ENCODE results near the gene EML1. TPM values are rescaled to one million over a fixed set of nuclear protein-coding genes. Genes with fewer than 3 reads are reported as not detected.

Gene EML1
- polyA plus RNA-seq, 1 donor from 2014 or later, result 21.7 TPM

GRCh38 chr14:99991331-99991730, 198.1 kb downstream of the EML1 start:
- H3K36me3 ChIP-seq (ENCODE audit: insufficient read depth, low read length), result no peaks in the 10 kb centered on the region
- H3K9ac ChIP-seq (ENCODE audit: low read length), result no peak overlapping the region
- TF ChIP-seq EP300 (conservative IDR thresholded peaks at IDR 0.05; ENCODE audit: poor library complexity, severe bottlenecking), result no peak
- no peak for TF ChIP-seq SMC3 (conservative IDR thresholded peaks at IDR 0.05; ENCODE audit: poor library complexity)
- no peak for TF ChIP-seq TAF1 (IDR thresholded peaks at IDR 0.05; ENCODE audit: low read depth)
- no peak for TF ChIP-seq REST (IDR thresholded peaks at IDR 0.05; ENCODE audit: borderline replicate concordance)
- TF ChIP-seq CTCF (IDR thresholded peaks at IDR 0.05; ENCODE audit: poor library complexity, severe bottlenecking), result no peak
- no peak for TF ChIP-seq MXI1 (conservative IDR thresholded peaks at IDR 0.05; ENCODE audit: poor library complexity, severe bottlenecking)
- TF ChIP-seq POLR2AphosphoS5 (IDR thresholded peaks at IDR 0.05), result no peak
- no peak for TF ChIP-seq EZH2 (IDR thresholded peaks at IDR 0.05; ENCODE audit: borderline replicate concordance, insufficient read depth, low read length, poor library complexity, severe bottlenecking)
- no peak for TF ChIP-seq RAD21 (conservative IDR thresholded peaks at IDR 0.05)
- H3K9me3 ChIP-seq (ENCODE audit: low read length), result no peaks in the 10 kb centered on the region
- no peak overlapping the region for H3K4me3 ChIP-seq (ENCODE audit: low read length)
- H3K9me2 ChIP-seq (ENCODE audit: insufficient read depth, low read length), result no peaks in the 10 kb centered on the region
- peaks cover 81% of the 10 kb centered on the region for H3K79me2 ChIP-seq (replicated peaks; ENCODE audit: insufficient read depth, low read length)
- peaks cover 13% of the 10 kb centered on the region for H3F3A ChIP-seq (ENCODE audit: insufficient read depth, low read length, poor library complexity, severe bottlenecking)
- H3K4me2 ChIP-seq (ENCODE audit: low read length), result no peak overlapping the region
- no peak overlapping the region for H3K27ac ChIP-seq (ENCODE audit: low read length)
- peaks cover 5% of the 10 kb centered on the region for H4K20me1 ChIP-seq (ENCODE audit: insufficient read depth)
- H2AFZ ChIP-seq (ENCODE audit: low read depth, low read length), result no peak overlapping the region
- H3K27me3 ChIP-seq (ENCODE audit: insufficient read depth, low read depth, low read length), result no peaks in the 10 kb centered on the region

Small RNA genes within 50 kb of the gene (small RNA-seq; reads per million reads assigned to genes)
- gene RNU1-47P, result 0.03 to 1.6 (median 0.29) reads per million in 3 experiments

Other genes starting within 250 kb of the EML1 start
- 24.8 and 25.5 TPM in 2 replicates for gene CCDC85C, start 189.2 kb upstream of the EML1 start, polyA plus RNA-seq
- gene HHIPL1, start 148.3 kb upstream of the EML1 start, polyA plus RNA-seq, result 0.04 and 0.47 TPM in 2 replicates
- gene CYP46A1, start 109.1 kb upstream of the EML1 start, polyA plus RNA-seq, result 5.4 and 15.1 TPM in 2 replicates

Data from neural cell (in vitro differentiated cells).